ENCODE results near the gene STARD4. TPM values are rescaled to one million over a fixed set of nuclear protein-coding genes. Genes with fewer than 3 reads are reported as not detected.

STARD4 gene
- total and polyA plus RNA-seq, 9 of the 15 experiments (the other 6 are each of a cell fraction or from before 2014, with no cell fraction given), result 28.4 to 88.0 (median 34.0) TPM

GRCh38 chr5:111551161-111551560, 38.8 kb upstream of the STARD4 start:
- WGBS (ENCODE audit: insufficient coverage, low coverage, missing lambda C conversion rate), result 5% methylated on average over 1 of the region's 1 CpG
- H4K20me1 ChIP-seq (replicated peaks; ENCODE audit: control insufficient read depth, insufficient read depth, low read length), result no peaks in the 10 kb centered on the region
- no peak overlapping the region for H3K27ac ChIP-seq (ENCODE audit: extremely low read depth, low read depth, low read length)
- no peak overlapping the region for H3K9ac ChIP-seq (ENCODE audit: insufficient read depth in 1 of 2, low read depth in 2 of 2, low read length in 2 of 2)
- in situ Hi-C loops (cut with MboI), result no loop called here
- ChIA-PET POLR2A (interaction anchor here (1.0 kb wide), 1 partner anchor 19 kb away, joined by 3 read pairs; no protein-coding TSS in a partner anchor), CTCF (ENCODE audit: low intra/inter-chr PET ratio) (interaction anchor here (1.4 kb wide), 1 partner anchor 596 kb away, joined by 7 read pairs; no protein-coding TSS in a partner anchor)
- peak; percentile 68 for TF ChIP-seq RFX1 (IDR thresholded peaks at IDR 0.05)
- TF ChIP-seq ZNF197 (CRISPR knock-in tag; IDR thresholded peaks at IDR 0.05; ENCODE audit: low read depth), result no peak
- no peak for ATAC-seq
- H2AFZ ChIP-seq (ENCODE audit: low read depth, low read length), result no peak overlapping the region
- intact Hi-C loops (cut with micrococcal nuclease), result loop anchor here (5.0 kb wide), 2 partner anchors 146 to 394 kb away; no protein-coding TSS in a partner anchor
- DNase-seq (ENCODE audit: extremely low read depth in 1 of 4, low spot score in 3 of 4), result no peak
- H3K4me1 ChIP-seq (replicated peaks in 1 of 2; ENCODE audit: control insufficient read depth in 2 of 2, insufficient read depth in 2 of 2, low read length in 2 of 2), result peaks cover 0 to 3% of the 10 kb centered on the region in 2 experiments; a peak in 1 of 5 replicates
- no peaks in the 10 kb centered on the region for H3K36me3 ChIP-seq (ENCODE audit: control insufficient read depth, insufficient read depth, low read length)
- H3K9me1 ChIP-seq (ENCODE audit: control insufficient read depth, insufficient read depth, low read length), result no peaks in the 10 kb centered on the region
- FAIRE-seq, result no peak
- H3K4me3 ChIP-seq, result no peak overlapping the region
- peaks cover 2 to 3% of the 10 kb centered on the region in 2 experiments; a peak in 2 of 5 replicates for H3K27me3 ChIP-seq (ENCODE audit: control insufficient read depth in 2 of 2, insufficient read depth in 2 of 2, low read length in 2 of 2)
- BruUV-seq (replicated peaks), result no TSS peak
- no peak overlapping the region for H3K4me2 ChIP-seq (ENCODE audit: insufficient read depth, low read length)
- H3K79me2 ChIP-seq (ENCODE audit: control insufficient read depth, insufficient read depth, low read length), result no peaks in the 10 kb centered on the region
- no peaks in the 10 kb centered on the region for H3K9me3 ChIP-seq (replicated peaks; ENCODE audit: control insufficient read depth, insufficient read depth, low read depth, low read length)

GRCh38 chr5:111550282-111551020, 38.1 kb upstream of the STARD4 start:
- H3K9me3 ChIP-seq (replicated peaks; ENCODE audit: control insufficient read depth, insufficient read depth, low read depth, low read length), result no peaks in the 10 kb centered on the region
- in situ Hi-C loops (cut with MboI) (no loop called here), intact Hi-C loops (cut with micrococcal nuclease) (loop anchor here (1.0 to 5.0 kb wide), 3 partner anchors 147 to 597 kb away; no protein-coding TSS in a partner anchor)
- no peaks in the 10 kb centered on the region for H3K79me2 ChIP-seq (ENCODE audit: control insufficient read depth, insufficient read depth, low read length)
- H3K9me1 ChIP-seq (ENCODE audit: control insufficient read depth, insufficient read depth, low read length), result no peaks in the 10 kb centered on the region
- no peak overlapping the region for H3K4me3 ChIP-seq
- no TSS peak for BruUV-seq (replicated peaks)
- H3K9ac ChIP-seq (ENCODE audit: insufficient read depth in 1 of 2, low read depth in 2 of 2, low read length in 2 of 2), result no peak overlapping the region
- peaks cover 0 to 3% of the 10 kb centered on the region in 2 experiments; a peak in 1 of 5 replicates for H3K4me1 ChIP-seq (replicated peaks in 1 of 2; ENCODE audit: control insufficient read depth in 2 of 2, insufficient read depth in 2 of 2, low read length in 2 of 2)
- ATAC-seq, result peak; percentile 96
- H2AFZ ChIP-seq (ENCODE audit: low read depth, low read length), result no peak overlapping the region
- H3K4me2 ChIP-seq (ENCODE audit: insufficient read depth, low read length), result no peak overlapping the region
- no peaks in the 10 kb centered on the region for H4K20me1 ChIP-seq (replicated peaks; ENCODE audit: control insufficient read depth, insufficient read depth, low read length)
- ChIA-PET CTCF (ENCODE audit: low intra/inter-chr PET ratio) (interaction anchor here (1.4 kb wide), 1 partner anchor 597 kb away, joined by 7 read pairs; no protein-coding TSS in a partner anchor), POLR2A (interaction anchor here (1.0 kb wide), 1 partner anchor 20 kb away, joined by 3 read pairs; no protein-coding TSS in a partner anchor)
- DNase-seq (ENCODE audit: extremely low read depth in 1 of 4, low spot score in 3 of 4), result peak; percentile 59 to 82 (median 67)
- H3K27me3 ChIP-seq (ENCODE audit: control insufficient read depth in 2 of 2, insufficient read depth in 2 of 2, low read length in 2 of 2), result peaks cover 3% of the 10 kb centered on the region in 2 experiments; a peak in 3 of 5 replicates
- FAIRE-seq, result peak; percentile 83
- 7% methylated on average over 8 of the region's 8 CpGs for WGBS (ENCODE audit: insufficient coverage, low coverage, missing lambda C conversion rate)
- H3K36me3 ChIP-seq (ENCODE audit: control insufficient read depth, insufficient read depth, low read length), result no peaks in the 10 kb centered on the region
- H3K27ac ChIP-seq (ENCODE audit: extremely low read depth, low read depth, low read length), result no peak overlapping the region
- TF ChIP-seq DEAF1 (CRISPR knock-in tag; IDR thresholded peaks at IDR 0.05) (0 out of 2 replicates have a peak, but pooled peaks have one; percentile 24), SMC3 (conservative IDR thresholded peaks at IDR 0.05; ENCODE audit: insufficient read depth, low read depth, low read length) (peak; percentile 60)

All from K562 (cell line).